ENCODE measurements around the gene NDUFAF8.

Gene NDUFAF8

GRCh38 chr17:81278831-81279230 lies 39.7 kb downstream of the NDUFAF8 start:
- no peak for DNase-seq

- no peak for DNase-seq
These were observed 40.5 kb downstream of the NDUFAF8 start for GRCh38 chr17:81279278-81280275.

- DNase-seq, result no peak
These were observed 41.5 kb downstream of the NDUFAF8 start for GRCh38 chr17:81280571-81280970.

GRCh38 chr17:81282141-81282540 lies 43.0 kb downstream of the NDUFAF8 start:
- no peak for DNase-seq

GRCh38 chr17:81282876-81283275 lies 43.8 kb downstream of the NDUFAF8 start:
- DNase-seq, result no peak

- peak; percentile 60 for DNase-seq
These were observed 46.2 kb downstream of the NDUFAF8 start for GRCh38 chr17:81285179-81285878.

- no peak for DNase-seq
These were observed 46.8 kb downstream of the NDUFAF8 start for GRCh38 chr17:81285894-81286293.

GRCh38 chr17:81286491-81287145 lies 47.5 kb downstream of the NDUFAF8 start:
- no peak for DNase-seq

- DNase-seq, result no peak
These were observed 48.0 kb downstream of the NDUFAF8 start for GRCh38 chr17:81287152-81287551.

- DNase-seq, result peak; percentile 9
These were observed 48.8 kb downstream of the NDUFAF8 start for GRCh38 chr17:81287741-81288430.

- no peak for DNase-seq
These were observed 49.6 kb downstream of the NDUFAF8 start for GRCh38 chr17:81288715-81289114.

- no peak for DNase-seq
These were observed 50.5 kb downstream of the NDUFAF8 start for GRCh38 chr17:81289627-81290026.

GRCh38 chr17:81290230-81290629 lies 51.1 kb downstream of the NDUFAF8 start:
- DNase-seq, result no peak

Data from CD4-positive, alpha-beta T cell treated with Interleukin-10 for 1 hour (primary cell).